GM12878 (cell line): ENCODE results near the gene RAPGEF6. TPM values are rescaled to one million over a fixed set of nuclear protein-coding genes. Genes with fewer than 3 reads are reported as not detected.

ENCODE experiments used
- KLF5 ChIP-seq: fragments of 450-650 bp; IDR thresholded peaks from 2 replicates; pipeline ENCODE4 v1.6.1; 2014; ENCODE audit warnings: mild to moderate bottlenecking; ENCODE audit not compliant: partially characterized antibody
- NKRF ChIP-seq: fragments of 450-650 bp; conservative IDR thresholded peaks from 2 replicates; pipeline ENCODE4 v1.6.1; 2017; ENCODE audit warnings: mild to moderate bottlenecking, moderate library complexity
- PAX8 ChIP-seq: fragments of 450-650 bp; IDR thresholded peaks from 2 replicates; pipeline ENCODE4 v1.6.1; 2017; ENCODE audit warnings: mild to moderate bottlenecking, moderate library complexity
- RAD21 ChIP-seq: IDR thresholded peaks from 2 replicates; pipeline ENCODE4 v1.6.1; 2011; ENCODE audit warnings: mild to moderate bottlenecking, low read depth, low read length, moderate library complexity; ENCODE audit not compliant: insufficient read depth
- SMAD5 ChIP-seq: IDR thresholded peaks from 2 replicates; pipeline ENCODE4 v1.6.1; 2016; ENCODE audit warnings: antibody characterized with exemption, low read depth
- SREBF1 ChIP-seq: IDR thresholded peaks from 2 replicates; pipeline ENCODE4 v1.6.1; 2012; ENCODE audit warnings: mild to moderate bottlenecking, low read length
- ZNF687 ChIP-seq: fragments of 450-650 bp; IDR thresholded peaks from 2 replicates; pipeline ENCODE4 v1.6.1; 2017; ENCODE audit warnings: mild to moderate bottlenecking, moderate library complexity
- polyA plus RNA-seq, 11 experiments: library from polyadenylated mRNA; depleted of rRNA in 4 of 11; unstranded in 6 of 11; stranded (reverse) in 5 of 11; fragments of >200 nt; fragmentation: Nextera tagmentation in 4 of 11; fragmentation: Illumina TruSeq in 1 of 11; extraction: Ambion mirVana in 4 of 11; extraction: Trizol in 1 of 11; gene quantifications; 1 replicate in 1 of 11; 2 replicates in 10 of 11; pipeline versions ENCODE4 v1.2.1 to v1.2.3, GENCODE V29; 2011 to 2016; ENCODE audit warnings: inconsistent platforms in 2 of 11, missing spikeins in 2 of 11, low read depth in 1 of 11
- total RNA-seq, 4 experiments: library from RNA; depleted of rRNA in 3 of 4; stranded (reverse); fragments of >200 nt in 3 of 4; fragmentation: Illumina TruSeq in 1 of 4; extraction: Trizol in 1 of 4; gene quantifications; 2 replicates each; pipeline versions ENCODE4 v1.2.1 to v1.2.3, GENCODE V29; 2013 to 2021

The RAPGEF6 gene
- total and polyA plus RNA-seq, 10 of the 15 experiments (the other 5 are each of a cell fraction or from before 2014, with no cell fraction given) = 2.9 to 24.0 (median 14.2) TPM

- TF ChIP-seq ZNF687 (no peak), NKRF (no peak), KLF5 (no peak), SREBF1 (no peak), SMAD5 (no peak), RAD21 (no peak), PAX8 (no peak)
- TF ChIP-seq, all 136 proteins: peak for 0
These were observed 63.3 kb downstream of the RAPGEF6 start (continued) for GRCh38 chr5:131571669-131572168.
